ENCODE results near the gene GNB1L.

Gene GNB1L

DNA sequence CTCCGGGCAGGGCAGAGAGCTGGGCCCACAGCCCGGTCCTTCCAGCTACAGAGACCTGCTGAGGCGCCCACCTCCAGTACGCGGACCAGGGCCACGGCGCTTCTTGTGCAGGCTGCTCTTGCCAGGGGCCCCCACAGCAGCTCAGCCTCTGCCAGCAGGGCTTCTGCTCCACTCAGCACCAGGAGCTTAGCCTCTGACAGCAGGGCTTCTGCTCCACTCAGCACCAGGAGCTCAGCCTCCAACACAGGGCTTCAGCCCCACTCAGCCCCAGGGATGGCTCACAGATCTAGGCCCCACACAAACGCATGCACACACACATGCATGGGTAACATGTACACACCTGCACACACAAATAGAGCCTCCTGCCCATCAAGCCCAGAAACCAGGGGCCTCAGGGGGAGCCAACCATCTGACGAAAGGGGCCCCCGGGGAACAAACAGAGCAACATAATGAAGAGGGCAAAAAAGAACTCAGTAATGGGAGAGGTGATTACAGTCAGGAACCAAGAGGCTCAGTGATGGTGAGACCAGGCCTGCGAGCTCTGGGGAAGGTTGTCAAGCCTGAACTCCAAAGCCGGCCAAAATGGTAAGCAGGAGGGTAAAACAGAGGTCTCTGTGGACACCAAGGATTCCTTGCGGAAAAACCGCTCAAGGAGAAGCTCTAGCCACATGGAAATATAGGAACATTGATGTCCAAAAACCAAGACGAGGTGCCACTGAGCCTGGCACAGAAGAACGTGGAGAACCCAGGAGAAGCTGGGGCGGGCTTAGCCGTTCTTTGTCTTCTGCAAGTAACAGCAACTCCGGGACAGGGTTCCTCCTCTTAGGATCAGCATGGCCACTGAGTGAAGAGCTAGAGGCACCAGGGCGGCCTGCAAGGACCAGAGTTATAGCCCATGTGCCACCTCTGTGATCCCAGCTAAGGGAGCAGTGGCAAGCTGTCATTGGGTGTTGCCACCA lies 46.5 kb downstream of the GNB1L start:
- Histone ChIP-seq H3K36me3 (ENCODE audit: control insufficient read depth, insufficient read depth, low read length) (no peaks in the 10 kb centered on the region), H3K27ac (ENCODE audit: low read depth, low read length) (no peak overlapping the region), H3K27me3 (ENCODE audit: control insufficient read depth, insufficient read depth, low read length) (no peaks in the 10 kb centered on the region), H3K4me1 (ENCODE audit: control insufficient read depth, insufficient read depth, low read length) (no peaks in the 10 kb centered on the region), H3K4me3 (ENCODE audit: low read length) (no peak overlapping the region), H3K9ac (ENCODE audit: low read length) (no peak overlapping the region)

DNA sequence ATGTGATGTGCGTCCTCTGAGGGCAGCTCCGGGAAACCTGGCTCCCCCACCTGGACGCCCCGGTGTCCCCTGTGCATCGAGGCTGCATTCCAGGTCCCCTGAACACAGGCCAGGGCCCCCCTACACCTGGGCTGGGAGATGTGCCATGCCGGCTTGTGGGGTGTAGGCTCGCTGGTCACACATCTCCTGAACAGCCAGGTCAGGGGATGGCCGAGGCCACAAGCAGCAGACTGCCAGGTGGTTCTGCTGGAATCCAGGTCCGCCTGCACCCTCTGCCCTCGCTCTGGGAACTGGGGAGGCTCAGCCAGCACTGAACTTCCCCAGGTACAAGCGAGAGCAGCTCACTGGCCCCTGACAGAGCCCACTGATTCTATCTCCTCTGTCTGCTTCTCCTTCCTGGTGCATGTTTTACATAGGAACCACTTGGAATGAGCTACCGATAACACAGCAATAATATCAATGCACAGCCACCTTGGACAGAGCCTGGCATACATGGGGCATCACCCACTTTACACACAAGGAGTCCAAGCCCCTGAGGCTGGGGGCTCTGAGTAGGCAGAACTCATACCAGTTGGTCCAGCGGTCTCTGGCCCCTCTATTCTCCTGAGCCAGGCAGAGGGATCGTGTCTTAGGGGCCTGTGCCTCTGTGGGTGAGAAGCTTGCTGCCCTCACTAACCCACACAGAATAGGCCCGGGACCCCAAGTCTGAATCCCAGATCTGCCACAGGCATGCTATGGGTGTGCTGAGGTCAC lies 47.3 kb downstream of the GNB1L start:
- H3K4me1 ChIP-seq (ENCODE audit: control insufficient read depth, insufficient read depth, low read length) = no peaks in the 10 kb centered on the region
- H3K27me3 ChIP-seq (ENCODE audit: control insufficient read depth, insufficient read depth, low read length) = no peaks in the 10 kb centered on the region
- no peak overlapping the region for H3K27ac ChIP-seq (ENCODE audit: low read depth, low read length)
- H3K9ac ChIP-seq (ENCODE audit: low read length) = no peak overlapping the region
- no peak overlapping the region for H3K4me3 ChIP-seq (ENCODE audit: low read length)
- H3K36me3 ChIP-seq (ENCODE audit: control insufficient read depth, insufficient read depth, low read length) = no peaks in the 10 kb centered on the region

DNA sequence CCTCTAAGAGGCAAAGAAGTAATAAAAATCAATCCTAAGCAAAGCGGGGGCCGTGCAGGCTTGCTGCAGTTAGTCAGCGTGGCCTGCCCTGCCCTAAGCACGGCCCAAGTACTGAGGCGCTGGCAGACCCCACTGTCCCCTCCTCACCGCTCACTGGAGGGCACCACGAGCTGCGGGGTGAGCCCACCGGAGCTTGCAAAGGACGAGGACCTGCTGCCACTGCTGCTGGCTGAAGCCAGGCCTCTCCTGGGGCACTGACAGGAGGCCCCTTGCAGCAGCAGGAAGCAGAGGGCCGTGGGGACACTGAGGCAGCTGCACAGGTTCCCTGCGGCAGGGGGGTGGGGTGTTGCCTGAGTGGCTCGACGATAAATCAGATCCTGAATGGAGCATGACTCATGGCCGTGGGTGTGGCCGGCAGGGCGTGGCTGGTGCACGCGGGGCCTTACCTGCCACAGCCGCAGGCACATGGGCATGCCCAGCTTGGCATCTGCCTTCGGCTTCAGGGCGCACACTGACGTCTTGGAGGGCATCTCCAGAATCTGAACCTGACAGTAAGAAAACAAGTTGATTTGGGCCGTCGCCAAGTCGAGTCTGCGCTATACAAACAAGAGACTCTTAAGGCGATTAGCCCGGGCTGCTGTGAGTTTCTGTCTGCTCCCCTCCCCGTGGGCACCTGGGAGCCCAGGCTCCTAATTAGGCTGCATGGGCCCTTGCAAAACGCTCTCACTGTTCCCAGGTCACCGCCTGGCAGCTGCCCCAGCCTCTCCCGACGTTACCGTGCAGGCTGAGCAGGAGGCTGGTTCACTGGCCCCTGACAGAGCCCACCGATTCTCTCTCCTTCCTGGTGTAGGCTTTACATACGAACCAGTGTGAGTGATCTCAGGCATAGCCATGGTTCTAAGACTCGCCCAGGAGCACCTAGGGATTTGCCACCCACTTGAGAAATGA lies 48.2 kb downstream of the GNB1L start:
- no peak overlapping the region for H3K4me3 ChIP-seq (ENCODE audit: low read length)

DNA sequence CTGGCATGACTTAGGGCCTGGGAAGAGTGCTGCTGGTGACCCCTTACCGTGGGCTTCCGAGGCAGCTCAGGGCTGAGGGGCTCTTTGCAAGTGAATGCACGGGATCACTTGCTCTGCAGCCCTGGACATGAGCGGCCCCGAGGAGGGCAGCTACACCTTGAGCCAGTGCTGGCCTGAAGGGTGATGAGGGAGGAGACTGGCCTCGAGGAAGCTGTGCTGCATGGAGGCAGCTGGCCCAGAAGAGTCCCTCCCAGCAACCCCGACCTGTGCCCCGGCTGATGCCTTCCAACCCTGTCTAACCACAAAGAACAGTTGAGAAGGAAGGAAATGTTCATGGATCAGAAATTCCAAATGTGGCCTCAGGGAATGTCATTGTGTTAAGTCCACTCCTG lies 48.9 kb downstream of the GNB1L start:
- H3K9ac ChIP-seq (ENCODE audit: low read length) = no peak overlapping the region
- H3K27ac ChIP-seq (ENCODE audit: low read depth, low read length) = no peak overlapping the region

More for the DNA sequence above, 48.2 kb downstream of the GNB1L start:
- H3K27me3 ChIP-seq (ENCODE audit: control insufficient read depth, insufficient read depth, low read length) = no peaks in the 10 kb centered on the region
- no peak overlapping the region for H3K27ac ChIP-seq (ENCODE audit: low read depth, low read length)
- H3K36me3 ChIP-seq (ENCODE audit: control insufficient read depth, insufficient read depth, low read length) = no peaks in the 10 kb centered on the region
- H3K4me1 ChIP-seq (ENCODE audit: control insufficient read depth, insufficient read depth, low read length) = no peaks in the 10 kb centered on the region
- H3K9ac ChIP-seq (ENCODE audit: low read length) = no peak overlapping the region

DNA sequence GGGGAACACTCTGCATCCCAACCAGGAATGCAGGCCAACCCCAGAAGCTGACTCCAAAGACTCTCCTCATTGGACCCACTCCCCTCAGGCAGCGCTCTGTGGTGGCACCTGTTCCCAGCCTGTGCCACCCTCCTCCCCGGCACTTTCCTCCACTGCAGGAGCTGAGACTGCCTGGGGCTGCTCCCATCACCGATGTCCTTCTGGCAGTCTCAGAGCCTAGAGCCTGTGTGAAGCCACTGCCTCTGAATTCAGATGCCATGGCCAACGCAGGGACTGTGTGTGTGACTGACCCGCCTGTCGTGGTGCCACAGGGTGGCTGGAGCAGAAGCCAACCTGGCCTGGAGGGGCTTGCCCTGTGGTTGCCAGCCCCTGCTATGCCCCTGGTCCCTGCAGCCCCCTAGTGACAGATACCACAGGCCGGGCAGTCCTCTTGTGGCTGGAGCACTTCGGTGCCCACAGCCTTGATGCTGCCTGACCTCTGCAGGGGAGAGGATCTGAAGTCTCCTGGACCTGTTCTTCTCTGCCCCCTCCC lies 50.9 kb downstream of the GNB1L start:
- Histone ChIP-seq H3K27me3 (ENCODE audit: control insufficient read depth, insufficient read depth, low read length) (no peaks in the 10 kb centered on the region), H3K9ac (ENCODE audit: low read length) (no peak overlapping the region), H3K36me3 (ENCODE audit: control insufficient read depth, insufficient read depth, low read length) (no peaks in the 10 kb centered on the region), H3K4me3 (ENCODE audit: low read length) (no peak overlapping the region), H3K27ac (ENCODE audit: low read depth, low read length) (no peak overlapping the region), H3K4me1 (ENCODE audit: control insufficient read depth, insufficient read depth, low read length) (no peaks in the 10 kb centered on the region)

More for the DNA sequence above, 48.9 kb downstream of the GNB1L start:
- Histone ChIP-seq H3K4me3 (ENCODE audit: low read length) (no peak overlapping the region), H3K27me3 (ENCODE audit: control insufficient read depth, insufficient read depth, low read length) (no peaks in the 10 kb centered on the region), H3K4me1 (ENCODE audit: control insufficient read depth, insufficient read depth, low read length) (no peaks in the 10 kb centered on the region), H3K36me3 (ENCODE audit: control insufficient read depth, insufficient read depth, low read length) (no peaks in the 10 kb centered on the region)

DNA sequence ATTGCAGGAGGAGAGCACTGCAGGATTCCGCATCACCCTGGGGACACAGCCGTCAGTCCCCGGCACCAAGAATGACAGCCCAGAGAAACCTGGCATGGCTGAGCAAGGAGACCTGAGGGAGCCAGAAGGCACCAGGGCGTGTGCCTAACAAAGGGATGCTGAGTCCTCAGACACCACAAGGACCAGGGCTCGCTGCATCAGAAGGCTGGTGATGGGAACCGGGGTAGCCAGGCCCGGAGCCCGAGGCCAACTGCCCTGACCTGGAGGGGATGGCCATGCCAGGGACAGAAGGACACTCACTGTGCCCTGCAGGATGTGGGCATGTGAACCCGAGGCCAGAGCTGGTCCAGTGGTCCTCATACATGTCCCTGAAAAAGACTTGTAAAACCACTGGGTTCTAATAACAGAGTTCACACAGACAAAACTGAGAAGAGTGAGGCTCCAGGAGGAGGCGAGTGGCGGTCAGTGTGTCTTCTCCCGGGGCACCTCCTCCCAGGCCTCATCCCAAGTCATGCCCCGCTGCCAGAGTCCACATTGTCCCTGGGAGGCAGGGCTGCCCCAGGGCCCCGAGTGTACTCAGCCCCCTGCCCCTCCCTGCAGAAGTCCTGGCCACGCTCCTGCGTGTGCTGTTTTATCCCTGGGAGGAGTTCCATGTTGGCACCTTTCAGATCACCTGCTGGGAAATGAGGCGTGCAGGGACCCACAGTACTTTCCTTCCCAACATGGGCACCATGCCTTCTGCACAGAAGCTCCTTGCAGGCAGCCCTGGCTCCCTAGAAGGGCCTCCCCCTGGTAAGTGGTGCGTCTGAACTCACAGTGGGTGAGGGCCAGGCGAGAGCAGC lies 51.6 kb downstream of the GNB1L start:
- Histone ChIP-seq H3K9ac (ENCODE audit: low read length) (no peak overlapping the region), H3K4me1 (ENCODE audit: control insufficient read depth, insufficient read depth, low read length) (no peaks in the 10 kb centered on the region), H3K36me3 (ENCODE audit: control insufficient read depth, insufficient read depth, low read length) (no peaks in the 10 kb centered on the region), H3K27me3 (ENCODE audit: control insufficient read depth, insufficient read depth, low read length) (no peaks in the 10 kb centered on the region), H3K4me3 (ENCODE audit: low read length) (no peak overlapping the region), H3K27ac (ENCODE audit: low read depth, low read length) (no peak overlapping the region)

DNA sequence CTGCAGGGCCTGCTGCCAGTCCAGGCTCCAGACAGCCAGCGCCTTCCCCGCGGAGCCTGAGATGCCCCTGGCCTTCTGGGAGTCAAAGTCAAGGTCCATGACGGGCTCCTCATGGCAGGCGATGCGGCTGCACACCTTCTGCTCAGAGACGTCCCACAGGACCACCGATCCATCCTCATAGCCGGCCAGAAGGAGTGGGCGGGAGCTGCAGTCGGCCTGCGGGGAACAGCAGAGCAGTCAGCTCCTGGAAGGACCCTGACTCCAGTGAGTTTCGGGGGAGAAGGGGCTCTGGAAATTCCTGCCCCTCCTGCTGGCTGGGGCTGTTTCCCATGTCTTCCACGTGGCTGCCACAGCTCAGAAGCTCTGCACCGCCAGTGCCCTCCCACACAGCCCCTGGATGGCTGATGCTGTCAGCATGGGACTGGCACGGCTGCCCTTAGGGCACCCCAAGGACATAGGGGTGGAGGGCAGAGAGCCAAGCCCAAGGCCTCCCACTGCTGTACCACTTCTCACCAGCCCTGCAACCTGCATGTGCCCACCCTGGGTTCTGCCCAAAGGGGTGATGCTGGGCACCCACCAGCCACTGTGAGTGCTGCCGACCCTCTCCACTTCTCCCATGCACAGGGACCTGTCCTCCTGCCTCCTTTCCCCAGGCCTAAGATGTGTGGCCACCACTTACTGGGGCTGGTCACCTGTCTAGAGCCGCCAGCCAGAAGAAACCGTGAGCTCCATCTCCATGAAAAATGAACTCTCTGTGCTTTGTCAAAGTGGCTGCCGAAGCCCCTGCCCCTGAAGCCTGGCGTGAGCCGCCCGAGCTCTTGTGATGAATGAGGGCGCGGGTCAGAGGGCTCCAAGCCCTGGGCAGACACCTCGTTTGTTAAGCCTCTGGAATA lies 52.4 kb downstream of the GNB1L start:
- H3K27ac ChIP-seq (ENCODE audit: low read depth, low read length) = no peak overlapping the region
- H3K36me3 ChIP-seq (ENCODE audit: control insufficient read depth, insufficient read depth, low read length) = no peaks in the 10 kb centered on the region
- no peak overlapping the region for H3K4me3 ChIP-seq (ENCODE audit: low read length)
- H3K9ac ChIP-seq (ENCODE audit: low read length) = no peak overlapping the region
- H3K27me3 ChIP-seq (ENCODE audit: control insufficient read depth, insufficient read depth, low read length) = no peaks in the 10 kb centered on the region
- no peaks in the 10 kb centered on the region for H3K4me1 ChIP-seq (ENCODE audit: control insufficient read depth, insufficient read depth, low read length)

DNA sequence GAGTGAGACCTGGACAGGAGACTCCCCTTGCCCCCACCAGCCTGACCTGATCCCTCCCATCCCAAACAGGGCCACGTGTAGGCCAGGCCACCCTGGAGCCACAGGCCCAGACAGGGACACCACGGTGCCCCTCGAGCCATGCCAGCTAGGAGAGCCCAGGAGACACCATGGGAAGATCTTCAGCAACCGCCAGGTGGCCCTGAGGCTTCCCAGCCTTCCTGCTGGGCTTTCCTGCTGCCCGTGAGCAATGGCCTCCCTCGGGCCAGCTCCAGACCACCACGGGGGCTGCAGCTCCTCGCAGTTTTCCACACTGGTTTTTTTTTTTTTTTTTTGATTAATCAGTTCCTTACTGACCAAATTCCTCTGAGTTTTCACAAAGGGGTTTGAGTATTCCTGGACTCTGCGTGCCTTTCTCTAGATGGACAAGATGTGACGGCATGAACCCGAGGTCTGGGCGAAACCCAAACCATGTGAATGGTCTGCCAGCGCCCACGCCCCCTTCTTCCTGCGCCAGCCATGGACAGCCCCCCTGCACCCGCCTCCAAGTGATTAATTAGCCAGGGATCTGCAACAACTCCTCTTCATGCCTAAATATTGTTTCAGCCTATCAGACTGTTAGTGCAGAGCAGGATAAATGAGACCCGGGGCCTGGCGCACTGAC lies 53.2 kb downstream of the GNB1L start:
- Histone ChIP-seq H3K4me3 (ENCODE audit: low read length) (no peak overlapping the region), H3K27ac (ENCODE audit: low read depth, low read length) (no peak overlapping the region), H3K36me3 (ENCODE audit: control insufficient read depth, insufficient read depth, low read length) (no peaks in the 10 kb centered on the region), H3K27me3 (ENCODE audit: control insufficient read depth, insufficient read depth, low read length) (no peaks in the 10 kb centered on the region), H3K4me1 (ENCODE audit: control insufficient read depth, insufficient read depth, low read length) (no peaks in the 10 kb centered on the region), H3K9ac (ENCODE audit: low read length) (no peak overlapping the region)

DNA sequence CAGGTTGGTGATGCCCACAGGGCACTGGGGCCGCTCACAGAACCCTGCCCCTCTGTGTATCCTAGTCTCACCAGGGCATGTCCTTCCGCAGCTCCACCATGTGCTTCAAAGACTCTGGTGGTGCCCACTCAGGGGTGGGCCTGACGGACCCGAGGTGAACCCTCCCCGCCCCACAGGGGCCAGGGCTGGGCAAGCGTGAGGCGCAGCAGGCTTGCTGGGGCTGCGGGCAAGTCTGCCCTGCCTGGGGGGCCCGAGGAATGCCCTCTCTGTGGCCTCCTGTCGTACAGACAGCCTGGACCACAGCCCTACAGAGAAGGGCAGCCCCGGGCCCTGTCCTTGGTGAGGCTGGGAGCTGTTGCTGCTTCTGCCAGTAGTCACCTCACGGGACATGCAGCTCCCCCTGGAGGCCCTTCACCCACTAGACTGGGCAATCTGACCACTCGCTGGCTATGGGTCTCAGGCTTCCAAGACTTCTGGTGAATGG lies 53.9 kb downstream of the GNB1L start:
- no peaks in the 10 kb centered on the region for H3K27me3 ChIP-seq (ENCODE audit: control insufficient read depth, insufficient read depth, low read length)
- H3K9ac ChIP-seq (ENCODE audit: low read length) = no peak overlapping the region
- H3K36me3 ChIP-seq (ENCODE audit: control insufficient read depth, insufficient read depth, low read length) = no peaks in the 10 kb centered on the region
- H3K27ac ChIP-seq (ENCODE audit: low read depth, low read length) = no peak overlapping the region
- no peaks in the 10 kb centered on the region for H3K4me1 ChIP-seq (ENCODE audit: control insufficient read depth, insufficient read depth, low read length)
- no peak overlapping the region for H3K4me3 ChIP-seq (ENCODE audit: low read length)

DNA sequence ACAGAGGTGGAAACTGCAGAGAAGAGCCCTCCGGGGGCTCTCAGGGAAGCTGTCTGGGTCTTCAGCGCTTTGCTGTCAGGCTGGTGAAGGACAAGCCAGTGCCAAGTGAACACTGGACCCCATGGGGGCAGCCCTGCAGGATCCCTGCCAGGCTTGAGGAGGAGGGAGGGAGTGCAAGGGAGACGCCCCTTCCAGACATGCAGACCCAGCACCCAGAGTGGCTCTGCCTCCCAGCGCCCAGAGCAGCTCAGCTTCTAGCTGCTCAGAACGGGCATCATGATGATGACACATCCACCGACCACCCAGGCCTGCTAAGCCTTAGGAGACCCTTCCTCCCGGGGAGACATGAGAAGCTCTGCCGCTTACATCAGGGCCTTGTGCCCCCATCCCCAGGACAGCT lies 54.4 kb downstream of the GNB1L start:
- H3K9ac ChIP-seq (ENCODE audit: low read length) = no peak overlapping the region
- no peaks in the 10 kb centered on the region for H3K36me3 ChIP-seq (ENCODE audit: control insufficient read depth, insufficient read depth, low read length)
- no peak overlapping the region for H3K4me3 ChIP-seq (ENCODE audit: low read length)
- no peaks in the 10 kb centered on the region for H3K27me3 ChIP-seq (ENCODE audit: control insufficient read depth, insufficient read depth, low read length)
- no peak overlapping the region for H3K27ac ChIP-seq (ENCODE audit: low read depth, low read length)
- no peaks in the 10 kb centered on the region for H3K4me1 ChIP-seq (ENCODE audit: control insufficient read depth, insufficient read depth, low read length)
